H9 (cell line): ENCODE data around the gene PJA1. TPM values are rescaled to one million over a fixed set of nuclear protein-coding genes. Genes with fewer than 3 reads are reported as not detected.

Experiments
- DNase-seq: peaks from one replicate; pipeline ENCODE4 v3.0.0-alpha.2; 2017
- H2AFZ ChIP-seq: one replicate; pipeline ENCODE4 v1.6.1; 2013; ENCODE audit warnings: mild to moderate bottlenecking, low read length, control low read depth, moderate library complexity
- H2AK5ac ChIP-seq: 2 replicates; pipeline ENCODE4 v1.6.1; 2013; ENCODE audit warnings: low read length, control low read depth, mixed read lengths; ENCODE audit not compliant: insufficient read length
- H2BK120ac ChIP-seq: one replicate; pipeline ENCODE4 v1.6.1; 2013; ENCODE audit warnings: low read depth, mild to moderate bottlenecking, low read length, control low read depth, inconsistent platforms; ENCODE audit not compliant: poor library complexity, severe bottlenecking
- H2BK12ac ChIP-seq: 2 replicates; pipeline ENCODE4 v1.6.1; 2013; ENCODE audit warnings: low read length, control low read depth, mixed read lengths, low read depth; ENCODE audit not compliant: insufficient read length
- H2BK15ac ChIP-seq: 2 replicates; pipeline ENCODE4 v1.6.1; 2013; ENCODE audit warnings: low read depth, low read length, control low read depth
- H2BK20ac ChIP-seq: one replicate; pipeline ENCODE4 v1.6.1; 2013; ENCODE audit warnings: low read depth, mild to moderate bottlenecking, low read length, control low read depth, inconsistent platforms; ENCODE audit not compliant: poor library complexity, severe bottlenecking
- H2BK5ac ChIP-seq: 2 replicates; pipeline ENCODE4 v1.6.1; 2013; ENCODE audit warnings: low read length, control low read depth, mixed read lengths; ENCODE audit not compliant: insufficient read length
- H3K14ac ChIP-seq: 2 replicates; pipeline ENCODE4 v1.6.1; 2013; ENCODE audit warnings: low read length, control low read depth; ENCODE audit not compliant: insufficient read depth
- H3K18ac ChIP-seq: 2 replicates; pipeline ENCODE4 v1.6.1; 2013; ENCODE audit warnings: low read depth, mild to moderate bottlenecking, mixed read lengths, low read length, control low read depth; ENCODE audit not compliant: insufficient read length
- H3K23ac ChIP-seq: 2 replicates; pipeline ENCODE4 v1.6.1; 2013; ENCODE audit warnings: low read length, control low read depth, mixed read lengths, low read depth; ENCODE audit not compliant: insufficient read length
- H3K23me2 ChIP-seq: 2 replicates; pipeline ENCODE4 v1.6.1; 2013; ENCODE audit warnings: low read depth, mild to moderate bottlenecking, mixed read lengths, low read length, control low read depth; ENCODE audit not compliant: insufficient read length, poor library complexity, severe bottlenecking
- H3K27ac ChIP-seq: 2 replicates; pipeline ENCODE4 v1.5.1; 2013; ENCODE audit warnings: low read length, control low read depth, mixed read lengths, low read depth; ENCODE audit not compliant: insufficient read length
- H3K27me3 ChIP-seq: 2 replicates; pipeline ENCODE4 v1.6.1; 2013; ENCODE audit warnings: low read length, control low read depth, inconsistent platforms; ENCODE audit not compliant: insufficient read depth
- H3K4ac ChIP-seq: 2 replicates; pipeline ENCODE4 v1.6.1; 2013; ENCODE audit warnings: low read depth, mild to moderate bottlenecking, control low read depth, inconsistent platforms, low read length, moderate library complexity
- H3K4me1 ChIP-seq: 2 replicates; pipeline ENCODE4 v1.6.1; 2013; ENCODE audit warnings: low read length, control low read depth, inconsistent platforms; ENCODE audit not compliant: insufficient read depth
- H3K4me2 ChIP-seq: 2 replicates; pipeline ENCODE4 v1.6.1; 2013; ENCODE audit warnings: low read length, control low read depth, mixed read lengths; ENCODE audit not compliant: insufficient read length, insufficient read depth
- H3K56ac ChIP-seq: 2 replicates; pipeline ENCODE4 v1.6.1; 2013; ENCODE audit warnings: low read depth, mild to moderate bottlenecking, mixed read lengths, low read length, control low read depth; ENCODE audit not compliant: insufficient read length
- H3K79me1 ChIP-seq: 2 replicates; pipeline ENCODE4 v1.6.1; 2013; ENCODE audit warnings: low read depth, mild to moderate bottlenecking, moderate library complexity, low read length, control low read depth, inconsistent platforms; ENCODE audit not compliant: insufficient read depth, poor library complexity, severe bottlenecking
- H3K79me2 ChIP-seq: 2 replicates; pipeline ENCODE4 v1.6.1; 2013; ENCODE audit warnings: low read length, control low read depth, inconsistent platforms; ENCODE audit not compliant: insufficient read depth
- H3K9ac ChIP-seq: 2 replicates; pipeline ENCODE4 v1.6.1; 2013; ENCODE audit warnings: low read length, control low read depth, mixed read lengths; ENCODE audit not compliant: insufficient read length; ENCODE audit errors: extremely low read depth
- H3K9me3 ChIP-seq: one replicate; pipeline ENCODE4 v1.6.1; 2013; ENCODE audit warnings: low read depth, low read length, inconsistent platforms; ENCODE audit not compliant: control insufficient read depth
- H3T11ph ChIP-seq: one replicate; pipeline ENCODE4 v1.6.1; 2013; ENCODE audit warnings: mild to moderate bottlenecking, low read length, control low read depth, inconsistent platforms
- H4K20me1 ChIP-seq: one replicate; pipeline ENCODE4 v1.6.1; 2013; ENCODE audit not compliant: control insufficient read depth, insufficient read length, insufficient read depth
- H4K5ac ChIP-seq: 2 replicates; pipeline ENCODE4 v1.6.1; 2013; ENCODE audit warnings: low read depth, mild to moderate bottlenecking, mixed read lengths, low read length, control low read depth; ENCODE audit not compliant: insufficient read length
- H4K8ac ChIP-seq: replicated peaks from 2 replicates; pipeline ENCODE4 v1.6.1; 2013; ENCODE audit warnings: low read length, control low read depth, mixed read lengths, low read depth; ENCODE audit not compliant: insufficient read length
- H4K91ac ChIP-seq: 2 replicates; pipeline ENCODE4 v1.6.1; 2013; ENCODE audit warnings: low read depth, mild to moderate bottlenecking, moderate library complexity, mixed read lengths, low read length, control low read depth; ENCODE audit not compliant: insufficient read length
- H3K27ac Mint-ChIP-seq, 3 experiments: 2 replicates in 2 of 3; 3 replicates in 1 of 3; pipeline ENCODE4 v1.8.0; 2020 to 2021; ENCODE audit warnings: mixed read lengths in 3 of 3, mild to moderate bottlenecking in 1 of 3, moderate library complexity in 1 of 3
- H3K27me3 Mint-ChIP-seq: 2 replicates; pipeline ENCODE4 v1.8.0; 2021; ENCODE audit warnings: low read depth, mild to moderate bottlenecking, moderate library complexity, mixed read lengths
- H3K36me3 Mint-ChIP-seq, 3 experiments: 2 replicates in 2 of 3; 3 replicates in 1 of 3; pipeline ENCODE4 v1.8.0; 2020 to 2021; ENCODE audit warnings: low read depth in 3 of 3, mixed read lengths in 3 of 3; ENCODE audit not compliant: insufficient read depth in 1 of 3
- H3K4me1 Mint-ChIP-seq, 2 experiments: 2 replicates each; pipeline ENCODE4 v1.8.0; 2020; ENCODE audit warnings: mixed read lengths in 2 of 2
- H3K4me3 Mint-ChIP-seq, 2 experiments: 2 replicates in 1 of 2; 3 replicates in 1 of 2; pipeline ENCODE4 v1.8.0; 2020 to 2021; ENCODE audit warnings: mild to moderate bottlenecking in 2 of 2, mixed read lengths in 2 of 2, moderate library complexity in 1 of 2
- H3K9me3 Mint-ChIP-seq, 2 experiments: 2 replicates in 1 of 2; 3 replicates in 1 of 2; pipeline ENCODE4 v1.8.0; 2020; ENCODE audit warnings: mild to moderate bottlenecking in 2 of 2, mixed read lengths in 2 of 2, moderate library complexity in 1 of 2
- CTCF ChIP-seq: fragments of 200-600 bp; sonication (generic); conservative IDR thresholded peaks from 3 replicates; pipeline ENCODE4 v1.8.0; 2021; ENCODE audit warnings: antibody characterized with exemption, mild to moderate bottlenecking
- WGBS: extraction: QIAGEN DNeasy Blood & Tissue Kit; methylation state at CpG from one replicate; pipeline ENCODE4 v1.1.7; 2013; ENCODE audit warnings: missing lambda C conversion rate, low lambda C conversion rate, mixed read lengths; ENCODE audit not compliant: insufficient read length; ENCODE audit errors: extremely low coverage; 5-methylcytosine and 5-hydroxymethylcytosine counted together
- total RNA-seq: library from RNA; stranded (reverse); gene quantifications from 2 replicates; pipeline ENCODE4 v1.2.1, GENCODE V29; 2021

PJA1 gene
- total RNA-seq, 1 experiment from 2014 or later, result 41.4 TPM

- no peak overlapping the region for H4K8ac ChIP-seq
- H3K27me3 ChIP-seq, result no peaks in the 10 kb centered on the region
- H3T11ph ChIP-seq, result no peak overlapping the region
- H4K91ac ChIP-seq, result no peak overlapping the region
- Mint-ChIP-seq H3K4me3 (no peak overlapping the region), H3K27me3 (peaks cover 43% of the 10 kb centered on the region), H3K36me3 (peaks cover 7 to 10% (median 9%) of the 10 kb centered on the region in 3 experiments; a peak in 5 of 7 replicates), H3K9me3 (peaks cover 77 to 84% of the 10 kb centered on the region in 2 experiments), H3K4me1 (peaks cover 0 to 3% of the 10 kb centered on the region in 2 experiments; a peak in 1 of 4 replicates), H3K27ac (no peak overlapping the region)
- H3K4me1 ChIP-seq, result no peaks in the 10 kb centered on the region
- no peak for TF ChIP-seq CTCF
- no peaks in the 10 kb centered on the region for H3K79me2 ChIP-seq
- H3K79me1 ChIP-seq, result no peaks in the 10 kb centered on the region
- DNase-seq, result no peak
- no peak overlapping the region for H2BK12ac ChIP-seq
- no peak overlapping the region for H3K18ac ChIP-seq
- H3K9me3 ChIP-seq, result no peaks in the 10 kb centered on the region
- H3K14ac ChIP-seq, result no peak overlapping the region
- no peak overlapping the region for H4K5ac ChIP-seq
- no peak overlapping the region for H3K4me2 ChIP-seq
- no peak overlapping the region for H2AK5ac ChIP-seq
- WGBS, result no CpG with 5 or more reads among the region's 3 CpGs
- H3K4ac ChIP-seq, result no peak overlapping the region
- H3K23ac ChIP-seq, result no peak overlapping the region
- H2BK120ac ChIP-seq, result no peak overlapping the region
- no peaks in the 10 kb centered on the region for H4K20me1 ChIP-seq
- no peak overlapping the region for H2BK20ac ChIP-seq
- no peak overlapping the region for H3K56ac ChIP-seq
- H2AFZ ChIP-seq, result no peak overlapping the region
- H2BK15ac ChIP-seq, result no peak overlapping the region
- no peak overlapping the region for H3K9ac ChIP-seq
- no peak overlapping the region for H2BK5ac ChIP-seq
- no peak overlapping the region for H3K27ac ChIP-seq
- no peaks in the 10 kb centered on the region for H3K23me2 ChIP-seq
Measured at GRCh38 chrX:69210581-69210980, 45.3 kb upstream of the PJA1 start.
